CD1c-positive myeloid dendritic cell (primary cell): ENCODE data around the gene CCDC122.
"Not testable (repeated sequence)": the region's sequence is repeated elsewhere in the genome, so short reads cannot be mapped to it uniquely, and the experiment has no call there.

Experiments
- DNase-seq: peaks from one replicate; pipeline ENCODE4 v3.0.0-alpha.2; 2016; ENCODE audit errors: extremely low spot score

CCDC122 gene

GRCh38 chr13:43877326-43877725 lies 2.2 kb downstream of the CCDC122 start:
- no peak for DNase-seq

- no peak for DNase-seq
These were observed 3.2 kb downstream of the CCDC122 start for GRCh38 chr13:43876366-43876765.

- peak; percentile 71 for DNase-seq
These were observed 4.9 kb downstream of the CCDC122 start for GRCh38 chr13:43874504-43875092.

GRCh38 chr13:43872181-43872580 lies 7.4 kb downstream of the CCDC122 start:
- no peak for DNase-seq

- DNase-seq: no peak
These were observed 13.6 kb downstream of the CCDC122 start for GRCh38 chr13:43865892-43866291.

- DNase-seq: no peak
These were observed 14.6 kb downstream of the CCDC122 start for GRCh38 chr13:43864921-43865320.

- no peak for DNase-seq
These were observed 17.7 kb downstream of the CCDC122 start for GRCh38 chr13:43861863-43862262.

GRCh38 chr13:43852923-43853404 lies 26.6 kb downstream of the CCDC122 start:
- DNase-seq: no peak

- DNase-seq: no peak
These were observed 28.7 kb downstream of the CCDC122 start for GRCh38 chr13:43850873-43851272.

- peak; percentile 18 for DNase-seq
These were observed 31.4 kb downstream of the CCDC122 start for GRCh38 chr13:43848001-43848649.

- no peak for DNase-seq
These were observed 32.9 kb downstream of the CCDC122 start for GRCh38 chr13:43846496-43847158.

GRCh38 chr13:43838909-43839308 lies 40.6 kb downstream of the CCDC122 start:
- DNase-seq: no peak

- no peak for DNase-seq
These were observed 43.8 kb downstream of the CCDC122 start for GRCh38 chr13:43835701-43836100.

GRCh38 chr13:43831088-43831487 lies 48.5 kb downstream of the CCDC122 start:
- DNase-seq: no peak

- DNase-seq: peak; percentile 36
These were observed 49.1 kb downstream of the CCDC122 start for GRCh38 chr13:43830497-43830881.

GRCh38 chr13:43824656-43825055 lies 54.9 kb downstream of the CCDC122 start:
- DNase-seq: not testable (repeated sequence)

GRCh38 chr13:43822969-43823368 lies 56.6 kb downstream of the CCDC122 start:
- DNase-seq: no peak

- no peak for DNase-seq
These were observed 63.1 kb downstream of the CCDC122 start for GRCh38 chr13:43816401-43816889.

- no peak for DNase-seq
These were observed 64.3 kb downstream of the CCDC122 start for GRCh38 chr13:43815204-43815603.

GRCh38 chr13:43808676-43809075 lies 70.9 kb downstream of the CCDC122 start:
- no peak for DNase-seq

- DNase-seq: no peak
These were observed 73.8 kb downstream of the CCDC122 start for GRCh38 chr13:43805681-43806128.

GRCh38 chr13:43805071-43805468 lies 74.5 kb downstream of the CCDC122 start:
- DNase-seq: peak; percentile 3
